Measurements from ENCODE around the gene ZNF281. TPM values are rescaled to one million over a fixed set of nuclear protein-coding genes. Genes with fewer than 3 reads are reported as not detected.

ZNF281 gene
- total RNA-seq, 1 donor from 2014 or later, result 18.2 TPM

DNA sequence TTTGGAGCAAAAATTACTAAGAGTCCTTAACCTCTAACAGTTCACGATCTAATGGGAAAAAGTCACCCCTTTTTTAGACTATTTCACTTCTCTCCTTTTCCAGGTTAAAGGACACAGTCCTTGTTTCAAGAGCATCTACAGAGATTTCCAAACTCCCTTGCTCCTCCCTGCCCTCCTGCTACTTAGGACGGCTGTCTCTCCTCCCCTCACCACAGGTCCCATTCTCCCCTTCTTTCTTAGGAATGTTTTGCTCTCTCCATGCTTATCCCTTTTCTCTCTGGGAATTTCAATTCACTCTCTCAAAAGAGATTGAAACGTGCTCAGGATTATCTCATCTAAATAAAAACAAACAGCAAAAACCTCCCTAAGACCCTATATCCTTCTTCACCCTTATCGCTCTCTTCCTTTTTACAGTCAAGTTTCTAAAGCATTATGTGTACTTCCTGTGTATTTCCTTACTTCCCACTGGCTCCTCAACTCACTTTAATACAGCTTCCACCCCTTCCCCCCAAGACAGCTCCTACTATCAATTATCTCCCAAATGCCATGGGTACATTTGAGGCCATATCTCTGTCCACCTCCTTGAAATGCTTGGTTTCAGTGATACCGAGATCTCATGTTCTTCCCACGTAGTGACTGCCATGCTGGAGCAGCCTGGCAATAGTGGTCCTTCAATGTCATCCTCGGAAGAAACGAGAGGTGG, 43.2 kb upstream of the ZNF281 start:
- intact Hi-C loops (cut with DNase I), result no loop called here
- DNase-seq, result no peak
- Histone ChIP-seq H3K27ac (no peak overlapping the region), H3K36me3 (no peaks in the 10 kb centered on the region), H3K4me1 (no peaks in the 10 kb centered on the region), H3K9me3 (no peaks in the 10 kb centered on the region), H3K4me3 (no peak overlapping the region), H3K27me3 (ENCODE audit: low read depth) (no peaks in the 10 kb centered on the region)
- no peak for ATAC-seq
- TF ChIP-seq, protein P1, sequence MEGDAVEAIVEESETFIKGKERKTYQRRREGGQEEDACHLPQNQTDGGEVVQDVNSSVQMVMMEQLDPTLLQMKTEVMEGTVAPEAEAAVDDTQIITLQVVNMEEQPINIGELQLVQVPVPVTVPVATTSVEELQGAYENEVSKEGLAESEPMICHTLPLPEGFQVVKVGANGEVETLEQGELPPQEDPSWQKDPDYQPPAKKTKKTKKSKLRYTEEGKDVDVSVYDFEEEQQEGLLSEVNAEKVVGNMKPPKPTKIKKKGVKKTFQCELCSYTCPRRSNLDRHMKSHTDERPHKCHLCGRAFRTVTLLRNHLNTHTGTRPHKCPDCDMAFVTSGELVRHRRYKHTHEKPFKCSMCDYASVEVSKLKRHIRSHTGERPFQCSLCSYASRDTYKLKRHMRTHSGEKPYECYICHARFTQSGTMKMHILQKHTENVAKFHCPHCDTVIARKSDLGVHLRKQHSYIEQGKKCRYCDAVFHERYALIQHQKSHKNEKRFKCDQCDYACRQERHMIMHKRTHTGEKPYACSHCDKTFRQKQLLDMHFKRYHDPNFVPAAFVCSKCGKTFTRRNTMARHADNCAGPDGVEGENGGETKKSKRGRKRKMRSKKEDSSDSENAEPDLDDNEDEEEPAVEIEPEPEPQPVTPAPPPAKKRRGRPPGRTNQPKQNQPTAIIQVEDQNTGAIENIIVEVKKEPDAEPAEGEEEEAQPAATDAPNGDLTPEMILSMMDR (IDR thresholded peaks at IDR 0.05), result no peak

DNA sequence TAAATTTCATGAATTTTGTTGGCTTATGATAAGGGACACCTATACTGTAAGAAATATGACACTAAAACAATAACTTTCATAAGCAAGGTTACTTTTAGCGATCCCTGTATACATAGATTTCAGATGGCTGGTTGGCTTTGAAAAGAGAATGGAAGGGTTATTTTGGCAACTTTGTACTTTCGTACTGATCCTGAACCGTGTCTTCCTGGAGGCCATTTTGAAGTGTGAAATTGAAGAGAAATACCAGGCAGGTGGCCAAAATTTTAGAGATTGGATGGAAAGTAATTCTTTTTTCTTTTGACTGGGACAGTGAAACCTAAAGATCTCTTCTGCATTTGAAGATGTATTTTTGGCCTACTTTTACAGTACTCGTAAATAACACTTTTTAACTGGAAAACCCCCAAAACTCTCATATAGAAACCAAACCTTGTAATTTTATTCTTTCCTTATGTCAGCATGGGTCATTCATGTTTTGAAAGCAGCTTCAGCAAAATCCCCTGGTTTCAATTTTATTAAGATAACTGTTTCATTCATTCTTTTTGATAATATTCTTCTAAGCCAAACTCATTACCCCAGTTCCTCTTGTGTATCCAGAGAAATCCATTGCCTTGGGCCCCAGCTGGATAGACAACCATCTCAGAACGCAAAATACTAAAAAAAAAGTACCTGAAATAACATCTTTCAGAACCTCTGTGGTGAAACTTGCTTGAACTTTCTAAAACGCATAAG, 38.4 kb upstream of the ZNF281 start:
- intact Hi-C loops (cut with DNase I), result no loop called here
- Histone ChIP-seq H3K27ac (no peak overlapping the region), H3K27me3 (ENCODE audit: low read depth) (no peaks in the 10 kb centered on the region), H3K4me3 (no peak overlapping the region), H3K9me3 (no peaks in the 10 kb centered on the region), H3K4me1 (no peaks in the 10 kb centered on the region), H3K36me3 (no peaks in the 10 kb centered on the region)
- TF ChIP-seq, protein P1 (IDR thresholded peaks at IDR 0.05), result no peak
- DNase-seq (no peak), ATAC-seq (no peak)

DNA sequence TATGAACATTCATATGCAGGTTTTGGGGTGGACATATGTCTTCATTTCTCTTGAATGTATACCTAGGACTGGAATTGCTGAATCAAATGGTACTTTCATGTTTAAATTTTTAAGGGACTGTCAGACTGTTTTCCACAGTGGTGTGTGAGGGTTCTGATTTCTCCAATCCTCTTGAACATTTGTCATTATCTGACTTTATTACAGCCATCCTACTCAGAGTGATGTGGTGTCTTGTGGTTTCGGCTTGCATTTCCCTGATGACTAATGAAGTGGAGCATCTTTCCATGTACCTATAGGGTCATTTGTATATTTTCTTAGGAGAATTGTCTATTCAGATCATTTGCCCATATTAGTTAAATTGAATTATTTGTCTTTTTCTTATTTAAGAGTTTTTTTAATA, 35.4 kb upstream of the ZNF281 start:
- no peak for DNase-seq
- intact Hi-C loops (cut with DNase I), result no loop called here
- Histone ChIP-seq H3K27me3 (ENCODE audit: low read depth) (no peaks in the 10 kb centered on the region), H3K36me3 (no peaks in the 10 kb centered on the region), H3K4me3 (no peak overlapping the region), H3K4me1 (no peaks in the 10 kb centered on the region), H3K27ac (no peak overlapping the region), H3K9me3 (no peaks in the 10 kb centered on the region)
- ATAC-seq, result no peak
- TF ChIP-seq, protein P1 (IDR thresholded peaks at IDR 0.05), result no peak

DNA sequence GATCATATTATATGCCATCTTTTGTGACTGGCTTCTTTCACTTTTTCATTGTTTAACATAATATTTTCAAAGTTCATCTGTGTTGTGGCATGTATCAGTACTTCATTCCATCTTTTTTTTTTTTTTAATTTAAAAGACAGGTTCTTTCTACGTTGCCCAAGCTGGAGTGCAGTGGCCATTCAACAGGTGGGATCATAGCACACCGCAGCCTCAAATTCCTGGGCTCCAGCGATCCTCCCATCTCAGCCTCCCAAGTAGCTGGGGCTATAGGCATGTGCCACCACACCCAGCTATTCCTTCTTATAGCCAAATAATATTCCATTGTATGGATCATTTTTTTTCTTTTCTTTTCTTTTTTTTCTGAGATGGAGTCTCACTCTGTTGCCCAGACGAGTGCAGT, 34.6 kb upstream of the ZNF281 start:
- intact Hi-C loops (cut with DNase I), result no loop called here
- no peak overlapping the region for H3K4me3 ChIP-seq
- no peak for ATAC-seq

DNA sequence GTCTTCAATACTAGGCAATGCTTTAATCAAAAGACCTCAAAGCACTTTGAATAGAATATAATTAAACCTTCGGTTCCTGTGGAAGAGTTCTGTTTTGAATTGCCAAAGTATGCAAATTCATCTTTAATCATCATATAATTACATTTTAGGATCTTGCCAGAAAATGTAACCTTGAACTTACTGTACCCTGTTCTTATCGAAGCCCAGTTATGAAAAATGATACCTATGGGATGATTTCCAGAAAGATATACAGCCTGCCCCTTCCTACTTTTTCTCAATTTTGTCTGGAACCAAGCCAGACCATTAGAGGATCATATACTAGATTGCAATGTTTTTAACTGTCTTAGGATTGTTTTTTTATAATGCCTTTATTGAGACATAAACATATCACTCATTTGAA, 34.0 kb upstream of the ZNF281 start:
- ATAC-seq (no peak), DNase-seq (no peak)
- intact Hi-C loops (cut with DNase I), result no loop called here
- Histone ChIP-seq H3K9me3 (no peaks in the 10 kb centered on the region), H3K4me3 (no peak overlapping the region), H3K27me3 (ENCODE audit: low read depth) (no peaks in the 10 kb centered on the region), H3K4me1 (no peaks in the 10 kb centered on the region), H3K27ac (no peak overlapping the region), H3K36me3 (no peaks in the 10 kb centered on the region)
- TF ChIP-seq, protein P1 (IDR thresholded peaks at IDR 0.05), result no peak

More for the DNA sequence above, 34.6 kb upstream of the ZNF281 start:
- H3K9me3 ChIP-seq, result no peaks in the 10 kb centered on the region
- TF ChIP-seq, protein P1 (IDR thresholded peaks at IDR 0.05), result no peak
- H3K36me3 ChIP-seq, result no peaks in the 10 kb centered on the region
- no peaks in the 10 kb centered on the region for H3K27me3 ChIP-seq (ENCODE audit: low read depth)
- no peaks in the 10 kb centered on the region for H3K4me1 ChIP-seq
- no peak for DNase-seq
- H3K27ac ChIP-seq, result no peak overlapping the region

Data from lower lobe of right lung (tissue), 2 donors.